GM23248 (cell line): ENCODE measurements around the gene CYP4X1.
"Not testable (repeated sequence)": the region's sequence is repeated elsewhere in the genome, so short reads cannot be mapped to it uniquely, and the experiment has no call there.

Experiments
- EZH2 ChIP-seq: fragments of 200-600 bp; sonication (generic); IDR thresholded peaks from 2 replicates; pipeline ENCODE4 v1.6.1; 2018; ENCODE audit warnings: antibody characterized with exemption, mild to moderate bottlenecking; ENCODE audit not compliant: insufficient read depth, poor library complexity, severe bottlenecking
- EZH2phosphoT487 ChIP-seq: fragments of 200-600 bp; sonication (generic); IDR thresholded peaks from 2 replicates; pipeline ENCODE4 v1.6.1; 2018; ENCODE audit warnings: antibody characterized with exemption, moderate library complexity, mild to moderate bottlenecking, low read depth; ENCODE audit not compliant: insufficient read depth

DNA sequence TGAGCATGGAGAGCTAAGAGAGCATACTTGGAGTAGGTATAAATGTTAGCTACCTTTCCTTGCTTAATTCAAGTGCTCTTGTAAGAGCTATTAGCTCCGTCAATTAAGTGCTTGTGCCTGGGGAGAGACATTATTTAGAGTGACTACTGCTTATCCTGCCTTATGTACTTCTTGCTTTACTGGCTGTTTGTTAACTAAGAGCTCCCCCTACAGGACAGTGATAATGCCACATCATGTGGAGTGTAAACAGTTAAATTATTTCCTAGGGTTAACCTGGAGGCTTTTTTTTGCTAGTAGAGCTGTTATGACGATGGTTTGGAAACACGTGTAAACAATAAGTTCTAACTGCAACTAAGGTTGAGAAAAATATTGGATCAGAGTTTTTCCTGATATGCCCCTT lies 68.0 kb downstream of the CYP4X1 start:
- not testable (repeated sequence) for TF ChIP-seq EZH2, EZH2phosphoT487
